DND-41 (cell line): ENCODE data around the gene ZCCHC3.

Source experiments
- ATAC-seq: fragments of 200-7000 bp; cut with Tn5 transposase; 3 replicates; pipeline ENCODE4 v1.9.1; 2021; ENCODE audit warnings: low read depth; ENCODE audit not compliant: insufficient read depth
- DNase-seq: peaks from one replicate; pipeline ENCODE4 v3.0.0-alpha.2; 2020
- H2AFZ ChIP-seq: 2 replicates; pipeline ENCODE4 v1.6.0; 2012; ENCODE audit warnings: low read depth, low read length
- H3K27ac ChIP-seq: 2 replicates; pipeline ENCODE4 v1.5.1; 2012; ENCODE audit warnings: low read length, inconsistent platforms
- H3K27me3 ChIP-seq: fragments of 200-600 bp; sonication (generic); 2 replicates; pipeline ENCODE4 v1.6.0; 2012; ENCODE audit warnings: low read length, mild to moderate bottlenecking, inconsistent platforms; ENCODE audit not compliant: insufficient read depth, poor library complexity
- H3K36me3 ChIP-seq: 2 replicates; pipeline ENCODE4 v1.5.1; 2012; ENCODE audit warnings: low read length, inconsistent platforms; ENCODE audit not compliant: insufficient read depth
- H3K4me1 ChIP-seq: 2 replicates; pipeline ENCODE4 v1.5.1; 2012; ENCODE audit warnings: mild to moderate bottlenecking, low read length; ENCODE audit not compliant: insufficient read depth
- H3K4me2 ChIP-seq: 2 replicates; pipeline ENCODE4 v1.6.0; 2012; ENCODE audit warnings: mild to moderate bottlenecking, moderate library complexity, low read length, inconsistent platforms; ENCODE audit not compliant: insufficient read depth
- H3K4me3 ChIP-seq, 2 experiments: fragments of 200-600 bp in 1 of 2; shearing (Covaris generic) in 1 of 2; 2 replicates each; pipeline ENCODE4 v1.5.1; 2012 to 2016; ENCODE audit warnings: inconsistent platforms in 2 of 2, low read length in 2 of 2, mild to moderate bottlenecking in 2 of 2, low read depth in 1 of 2, moderate library complexity in 1 of 2
- H3K79me2 ChIP-seq: 2 replicates; pipeline ENCODE4 v1.6.0; 2012; ENCODE audit warnings: low read length, inconsistent platforms; ENCODE audit not compliant: insufficient read depth
- H3K9ac ChIP-seq: 2 replicates; pipeline ENCODE4 v1.6.0; 2012; ENCODE audit warnings: low read depth, mild to moderate bottlenecking, inconsistent platforms, low read length, moderate library complexity
- H3K9me3 ChIP-seq: 2 replicates; pipeline ENCODE4 v1.5.1; 2012; ENCODE audit warnings: low read length, moderate library complexity, mild to moderate bottlenecking, inconsistent platforms; ENCODE audit not compliant: insufficient read depth, severe bottlenecking
- H4K20me1 ChIP-seq: 2 replicates; pipeline ENCODE4 v1.6.0; 2012; ENCODE audit warnings: low read length; ENCODE audit not compliant: insufficient read depth
- CTCF ChIP-seq: IDR thresholded peaks from 2 replicates; pipeline ENCODE4 v1.5.1; 2012; ENCODE audit warnings: borderline replicate concordance, low read length, moderate library complexity, mild to moderate bottlenecking; ENCODE audit not compliant: poor library complexity, severe bottlenecking; ENCODE audit errors: extremely low read depth
- EZH2 ChIP-seq: IDR thresholded peaks from 3 replicates; pipeline ENCODE4 v1.6.1; 2012; ENCODE audit warnings: borderline replicate concordance, low read depth, mild to moderate bottlenecking, moderate library complexity, low read length, inconsistent platforms; ENCODE audit not compliant: severe bottlenecking

The ZCCHC3 gene

DNA sequence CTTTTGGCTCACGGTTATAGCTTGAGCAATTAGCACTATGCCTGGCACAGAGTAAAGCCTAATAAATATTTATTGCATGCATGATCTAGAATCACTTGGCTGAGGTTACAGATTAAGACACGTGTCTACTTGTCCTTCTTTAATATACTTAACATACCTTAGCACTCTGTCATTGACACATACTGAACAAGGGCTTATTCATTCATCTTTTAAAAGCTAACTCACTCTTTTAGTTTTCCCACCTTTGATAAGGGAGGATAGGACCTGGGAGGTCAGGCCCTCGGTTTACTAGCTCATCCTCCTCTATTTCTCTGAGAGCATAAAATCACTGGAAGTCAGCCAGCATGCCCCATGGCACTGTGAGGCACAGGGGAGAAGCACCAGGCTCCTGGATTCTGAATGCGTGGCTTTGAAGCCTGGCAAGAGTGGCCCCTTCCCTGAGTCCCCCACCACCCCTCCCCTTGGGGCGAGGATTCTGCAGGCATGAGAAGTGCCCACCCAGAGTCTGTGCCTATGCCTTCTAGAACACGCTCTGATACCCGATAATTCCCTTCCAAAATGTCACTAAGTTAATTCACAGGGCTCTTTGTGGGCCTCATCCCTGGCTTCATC, 11.2 kb downstream of the ZCCHC3 start:
- H3K4me2 ChIP-seq, result no peak overlapping the region
- no peaks in the 10 kb centered on the region for H3K9me3 ChIP-seq
- H3K4me3 ChIP-seq, result no peak overlapping the region
- DNase-seq (no peak), ATAC-seq (no peak)
- H3K36me3 ChIP-seq, result no peaks in the 10 kb centered on the region
- no peak overlapping the region for H3K9ac ChIP-seq
- TF ChIP-seq CTCF (no peak), EZH2 (no peak)
- no peaks in the 10 kb centered on the region for H3K79me2 ChIP-seq
- H3K4me1 ChIP-seq, result no peaks in the 10 kb centered on the region
- H3K27ac ChIP-seq, result no peak overlapping the region
- no peaks in the 10 kb centered on the region for H4K20me1 ChIP-seq
- H2AFZ ChIP-seq, result no peak overlapping the region
- H3K27me3 ChIP-seq, result no peaks in the 10 kb centered on the region

DNA sequence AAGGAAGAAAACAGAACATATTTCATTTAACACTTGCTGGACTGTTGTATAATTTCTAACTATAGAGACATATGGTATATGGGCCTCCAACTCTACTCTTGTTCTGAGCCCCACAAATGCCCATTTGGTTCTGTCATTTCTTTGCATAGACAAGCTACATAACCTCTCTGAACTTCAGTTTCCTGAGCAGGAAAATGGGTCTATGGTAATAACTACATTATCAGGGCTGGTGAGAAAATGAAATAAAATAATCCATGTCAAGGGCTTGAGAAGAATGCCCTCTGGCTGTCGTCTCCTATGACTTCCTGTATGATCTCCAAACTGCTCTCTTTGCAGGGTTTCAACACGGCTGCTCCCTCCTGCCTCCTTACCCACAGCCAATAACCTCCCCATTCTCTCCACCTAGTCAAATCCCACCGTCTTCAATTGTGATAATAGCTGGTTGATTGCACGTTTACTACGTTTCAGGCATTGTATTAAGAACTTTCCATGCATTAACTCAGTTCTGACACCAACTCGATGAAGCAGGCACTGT, 12.0 kb downstream of the ZCCHC3 start:
- Histone ChIP-seq H3K27me3 (no peaks in the 10 kb centered on the region), H3K4me1 (no peaks in the 10 kb centered on the region), H4K20me1 (no peaks in the 10 kb centered on the region), H3K9ac (no peak overlapping the region), H3K9me3 (no peaks in the 10 kb centered on the region), H3K27ac (no peak overlapping the region), H2AFZ (no peak overlapping the region; the same call in 1 of the 2 replicates), H3K4me2 (no peak overlapping the region), H3K4me3 (no peak overlapping the region), H3K36me3 (no peaks in the 10 kb centered on the region), H3K79me2 (no peaks in the 10 kb centered on the region)
- ATAC-seq (no peak), DNase-seq (no peak)
- TF ChIP-seq EZH2 (no peak), CTCF (no peak)

GRCh38 chr20:309841-310644, 12.7 kb downstream of the ZCCHC3 start:
- H3K79me2 ChIP-seq, result no peaks in the 10 kb centered on the region
- no peak overlapping the region; the same call in 1 of the 2 replicates for H2AFZ ChIP-seq
- H3K4me1 ChIP-seq, result no peaks in the 10 kb centered on the region
- no peaks in the 10 kb centered on the region for H3K9me3 ChIP-seq
- no peak overlapping the region for H3K4me3 ChIP-seq
- no peak for DNase-seq
- no peak for TF ChIP-seq CTCF
- TF ChIP-seq EZH2, result no peak
- peak; percentile 39; the same call in 1 of the 3 replicates for ATAC-seq
- no peak overlapping the region for H3K4me2 ChIP-seq
- H3K9ac ChIP-seq, result no peak overlapping the region
- H3K36me3 ChIP-seq, result no peaks in the 10 kb centered on the region
- H3K27me3 ChIP-seq, result no peaks in the 10 kb centered on the region
- no peak overlapping the region for H3K27ac ChIP-seq
- no peaks in the 10 kb centered on the region for H4K20me1 ChIP-seq
